HG02943 (cell line): ENCODE measurements around the gene BPIFB3.

Source experiments
- ATAC-seq: cut with Tn5 transposase; IDR thresholded peaks from one replicate; pipeline ENCODE4 v1.9.1; 2021; ENCODE audit warnings: mild to moderate bottlenecking, low read depth, moderate library complexity; ENCODE audit not compliant: unreplicated experiment

Gene BPIFB3

GRCh38 chr20:33015700-33016580 lies 37.8 kb upstream of the BPIFB3 start:
- no peak for ATAC-seq

GRCh38 chr20:33016581-33017109 lies 37.1 kb upstream of the BPIFB3 start:
- no peak for ATAC-seq

GRCh38 chr20:33017542-33017941 lies 36.2 kb upstream of the BPIFB3 start:
- no peak for ATAC-seq

- no peak for ATAC-seq
These were observed 35.4 kb upstream of the BPIFB3 start for GRCh38 chr20:33018169-33018931.

- ATAC-seq, result no peak
These were observed 34.0 kb upstream of the BPIFB3 start for GRCh38 chr20:33019465-33020277.

- no peak for ATAC-seq
These were observed 33.2 kb upstream of the BPIFB3 start for GRCh38 chr20:33020278-33021161.

- ATAC-seq, result no peak
These were observed 31.8 kb upstream of the BPIFB3 start for GRCh38 chr20:33021879-33022278.

GRCh38 chr20:33022289-33022688 lies 31.4 kb upstream of the BPIFB3 start:
- no peak for ATAC-seq

- no peak for ATAC-seq
These were observed 30.8 kb upstream of the BPIFB3 start for GRCh38 chr20:33022694-33023438.

- ATAC-seq, result no peak
These were observed 30.1 kb upstream of the BPIFB3 start for GRCh38 chr20:33023439-33024242.

- no peak for ATAC-seq
These were observed 29.5 kb upstream of the BPIFB3 start for GRCh38 chr20:33024243-33024560.

- ATAC-seq, result no peak
These were observed 28.9 kb upstream of the BPIFB3 start for GRCh38 chr20:33024609-33025317.

- ATAC-seq, result no peak
These were observed 28.3 kb upstream of the BPIFB3 start for GRCh38 chr20:33025318-33025876.

GRCh38 chr20:33026072-33026778 lies 27.5 kb upstream of the BPIFB3 start:
- no peak for ATAC-seq

- no peak for ATAC-seq
These were observed 26.6 kb upstream of the BPIFB3 start for GRCh38 chr20:33026779-33027759.
